Neural progenitor cell (in vitro differentiated cells): ENCODE results near the gene NAA10.

ENCODE experiments used
- EZH2 ChIP-seq: fragments of 200-600 bp; sonication (generic); IDR thresholded peaks from 2 replicates; pipeline ENCODE4 v1.6.1; 2017; ENCODE audit warnings: antibody characterized with exemption, mild to moderate bottlenecking, moderate library complexity
- EZH2phosphoT487 ChIP-seq: fragments of 200-600 bp; sonication (generic); IDR thresholded peaks from 2 replicates; pipeline ENCODE4 v1.6.1; 2017; ENCODE audit warnings: antibody characterized with exemption
- TF ChIP-seq, protein P1 (sequence below): fragments of 200-600 bp; sonication (generic); IDR thresholded peaks from 2 replicates; pipeline ENCODE4 v1.5.1; 2017; ENCODE audit warnings: antibody characterized with exemption, mild to moderate bottlenecking

GRCh38 chrX:153927672-153927921 is 7.2 kb downstream of the NAA10 start:
- TF ChIP-seq, protein P1, sequence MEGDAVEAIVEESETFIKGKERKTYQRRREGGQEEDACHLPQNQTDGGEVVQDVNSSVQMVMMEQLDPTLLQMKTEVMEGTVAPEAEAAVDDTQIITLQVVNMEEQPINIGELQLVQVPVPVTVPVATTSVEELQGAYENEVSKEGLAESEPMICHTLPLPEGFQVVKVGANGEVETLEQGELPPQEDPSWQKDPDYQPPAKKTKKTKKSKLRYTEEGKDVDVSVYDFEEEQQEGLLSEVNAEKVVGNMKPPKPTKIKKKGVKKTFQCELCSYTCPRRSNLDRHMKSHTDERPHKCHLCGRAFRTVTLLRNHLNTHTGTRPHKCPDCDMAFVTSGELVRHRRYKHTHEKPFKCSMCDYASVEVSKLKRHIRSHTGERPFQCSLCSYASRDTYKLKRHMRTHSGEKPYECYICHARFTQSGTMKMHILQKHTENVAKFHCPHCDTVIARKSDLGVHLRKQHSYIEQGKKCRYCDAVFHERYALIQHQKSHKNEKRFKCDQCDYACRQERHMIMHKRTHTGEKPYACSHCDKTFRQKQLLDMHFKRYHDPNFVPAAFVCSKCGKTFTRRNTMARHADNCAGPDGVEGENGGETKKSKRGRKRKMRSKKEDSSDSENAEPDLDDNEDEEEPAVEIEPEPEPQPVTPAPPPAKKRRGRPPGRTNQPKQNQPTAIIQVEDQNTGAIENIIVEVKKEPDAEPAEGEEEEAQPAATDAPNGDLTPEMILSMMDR: no peak
- TF ChIP-seq EZH2phosphoT487: no peak
- TF ChIP-seq EZH2: no peak
